K562 (cell line): ENCODE results near the gene FUT6. TPM values are rescaled to one million over a fixed set of nuclear protein-coding genes. Genes with fewer than 3 reads are reported as not detected.

Experiments used
- ATAC-seq: fragments of 200-7000 bp; cut with Tn5 transposase; 3 replicates; pipeline ENCODE4 v1.9.1; 2020; ENCODE audit warnings: moderate library complexity
- BruUV-seq: library from RNA; stranded (reverse); fragments of 400-500 nt; replicated peaks from 2 replicates; lab custom pipeline; 2021; lab: Mats Ljungman, UMichigan
- CTCF ChIA-PET: fragments of 300-600 bp; formaldehyde crosslinking; extraction: SDS; loops from one replicate; lab custom pipeline; 2021; ENCODE audit warnings: low intra/inter-chr PET ratio; lab: Yijun Ruan, JAX
- POLR2A ChIA-PET: fragments of 300-600, 350-650 bp; sonication (Branson Sonifier 250); formaldehyde crosslinking; extraction: SDS; loops from one replicate; lab custom pipeline; 2021; ENCODE audit warnings: antibody characterized with exemption, inconsistent platforms; lab: Yijun Ruan, JAX
- DNase-seq, 4 experiments: peaks; one replicate each; pipeline versions ENCODE4 v3.0.0 to v3.0.0-alpha.2; 2011 to 2018; ENCODE audit warnings: low spot score in 3 of 4, mixed read lengths in 3 of 4; ENCODE audit errors: extremely low read depth in 1 of 4
- FAIRE-seq: peaks from 2 replicates; lab custom pipeline; 2011; peaks lifted over from hg19 to GRCh38; lab: Jason Lieb, UNC
- H2AFZ ChIP-seq: 2 replicates; pipeline ENCODE4 v1.6.0; 2011; ENCODE audit warnings: low read depth, low read length, control low read depth, inconsistent platforms
- H3K27ac ChIP-seq: fragments of 200-600 bp; 3 replicates; pipeline ENCODE4 v1.8.0; 2011; ENCODE audit warnings: low read depth, mild to moderate bottlenecking, control low read depth, inconsistent platforms, low read length, moderate library complexity, mixed read lengths; ENCODE audit errors: extremely low read depth
- H3K27me3 ChIP-seq, 2 experiments: fragments of 300-600 bp in 1 of 2; 2 replicates in 1 of 2; 3 replicates in 1 of 2; pipeline versions ENCODE4 v1.6.0 to v1.8.0; 2011; ENCODE audit warnings: inconsistent platforms in 2 of 2, low read length in 2 of 2, mild to moderate bottlenecking in 1 of 2, mixed read lengths in 1 of 2, moderate library complexity in 1 of 2; ENCODE audit not compliant: control insufficient read depth in 2 of 2, insufficient read depth in 2 of 2
- H3K36me3 ChIP-seq: fragments of 300-600 bp; 3 replicates; pipeline ENCODE4 v1.8.0; 2011; ENCODE audit warnings: mild to moderate bottlenecking, low read length, inconsistent platforms; ENCODE audit not compliant: control insufficient read depth, insufficient read depth
- H3K4me1 ChIP-seq, 2 experiments: fragments of 200-600 bp in 1 of 2; replicated peaks in 1 of 2; 2 replicates in 1 of 2; 3 replicates in 1 of 2; pipeline versions ENCODE4 v1.5.1 to v1.8.0; 2011; ENCODE audit warnings: inconsistent platforms in 2 of 2, low read length in 2 of 2, mild to moderate bottlenecking in 1 of 2, mixed read lengths in 1 of 2, moderate library complexity in 1 of 2; ENCODE audit not compliant: control insufficient read depth in 2 of 2, insufficient read depth in 2 of 2
- H3K4me2 ChIP-seq: 2 replicates; pipeline ENCODE4 v1.6.1; 2011; ENCODE audit warnings: low read length, control low read depth, inconsistent platforms, mixed read lengths; ENCODE audit not compliant: insufficient read depth
- H3K4me3 ChIP-seq: fragments of 200-600 bp; sonication (generic), shearing (Covaris generic); 2 replicates; pipeline ENCODE4 v1.5.1; 2016; ENCODE audit warnings: control low read depth, inconsistent platforms
- H3K79me2 ChIP-seq: fragments of 200-600 bp; 3 replicates; pipeline ENCODE4 v1.8.0; 2011; ENCODE audit warnings: low read length, inconsistent platforms; ENCODE audit not compliant: control insufficient read depth, insufficient read depth
- H3K9ac ChIP-seq, 2 experiments: 2 replicates each; pipeline versions ENCODE4 v1.6.0 to v1.6.1; 2011; ENCODE audit warnings: low read depth in 2 of 2, low read length in 2 of 2, control low read depth in 1 of 2, inconsistent platforms in 1 of 2, mild to moderate bottlenecking in 1 of 2, mixed read lengths in 1 of 2; ENCODE audit not compliant: insufficient read depth in 1 of 2
- H3K9me1 ChIP-seq: one replicate; pipeline ENCODE4 v1.6.0; 2011; ENCODE audit warnings: inconsistent platforms, mild to moderate bottlenecking, low read length, moderate library complexity; ENCODE audit not compliant: control insufficient read depth, insufficient read depth
- H3K9me3 ChIP-seq: replicated peaks from 2 replicates; pipeline ENCODE4 v1.5.1; 2011; ENCODE audit warnings: low read depth, low read length, inconsistent platforms; ENCODE audit not compliant: control insufficient read depth, insufficient read depth
- H4K20me1 ChIP-seq: replicated peaks from 2 replicates; pipeline ENCODE4 v1.6.1; 2011; ENCODE audit warnings: low read length, inconsistent platforms, mixed read lengths; ENCODE audit not compliant: control insufficient read depth, insufficient read depth
- EHMT2 ChIP-seq: fragments of 450-650 bp; IDR thresholded peaks from 2 replicates; pipeline ENCODE4 v1.6.1; 2018; ENCODE audit warnings: antibody characterized with exemption
- EP300 ChIP-seq: IDR thresholded peaks from 2 replicates; pipeline ENCODE4 v1.6.1; 2012; ENCODE audit warnings: low read length, improper control_type of control experiment
- IRF1 ChIP-seq: sonication (generic); formaldehyde crosslinking; IDR thresholded peaks from 2 replicates; pipeline ENCODE4 v1.8.0; 2022; ENCODE audit warnings: missing genetic modification reagents, mild to moderate bottlenecking, borderline replicate concordance
- MYC ChIP-seq, 2 experiments: fragments of 250-450 bp in 1 of 2; sonication (Bioruptor Pico) in 1 of 2; IDR thresholded peaks; 2 replicates each; pipeline versions ENCODE4 v1.5.1 to v1.6.1; 2012 to 2021; ENCODE audit warnings: low read depth in 2 of 2, borderline replicate concordance in 1 of 2, improper control_type of control experiment in 1 of 2, low read length in 1 of 2, mild to moderate bottlenecking in 1 of 2, moderate library complexity in 1 of 2
- PRPF4 ChIP-seq: fragments of 200-400 bp; formaldehyde crosslinking; IDR thresholded peaks from one replicate; pipeline ENCODE4 v1.6.1; 2017; ENCODE audit warnings: low read length, low read depth, mild to moderate bottlenecking; ENCODE audit not compliant: insufficient read depth, poor library complexity, severe bottlenecking
- RAD51 ChIP-seq: fragments of 450-650 bp; IDR thresholded peaks from 2 replicates; pipeline ENCODE4 v1.7.1; 2016; ENCODE audit warnings: low read depth, mild to moderate bottlenecking, borderline replicate concordance
- RBM39 ChIP-seq: fragments of 200-400 bp; formaldehyde crosslinking; optimal IDR thresholded peaks from 2 replicates; pipeline ENCODE3; 2018; ENCODE audit warnings: low read depth, low read length
- SIX5 ChIP-seq, 2 experiments: IDR thresholded peaks; 2 replicates each; pipeline ENCODE4 v1.6.1; 2011; ENCODE audit warnings: low read length in 2 of 2, borderline replicate concordance in 1 of 2, low read depth in 1 of 2, mild to moderate bottlenecking in 1 of 2, moderate library complexity in 1 of 2; ENCODE audit not compliant: insufficient read depth in 1 of 2
- SPI1 ChIP-seq: IDR thresholded peaks from 2 replicates; pipeline ENCODE4 v1.6.1; 2011; ENCODE audit warnings: low read depth, low read length, control low read depth, borderline replicate concordance
- ZNF124 ChIP-seq: sonication (generic); formaldehyde crosslinking; IDR thresholded peaks from 2 replicates; pipeline ENCODE4 v1.8.1; 2022; ENCODE audit warnings: missing genetic modification reagents
- ZNF175 ChIP-seq: fragments of 200-800 bp; sonication (Bioruptor generic); IDR thresholded peaks from 2 replicates; pipeline ENCODE4 v1.6.1; 2016; ENCODE audit warnings: low read depth, mild to moderate bottlenecking, missing genetic modification characterization, missing compliant biosample characterization
- ZNF263 ChIP-seq: sonication (generic); formaldehyde crosslinking; IDR thresholded peaks from 2 replicates; pipeline ENCODE4 v1.8.0; 2022; ENCODE audit warnings: mild to moderate bottlenecking, missing genetic modification reagents, borderline replicate concordance
- ZNF277 ChIP-seq: fragments of 250-450 bp; sonication (Bioruptor Pico); IDR thresholded peaks from 2 replicates; pipeline ENCODE4 v1.8.0; 2022; ENCODE audit warnings: inconsistent platforms, mild to moderate bottlenecking, moderate library complexity, borderline replicate concordance
- ZNF518B ChIP-seq: fragments of 250-450 bp; sonication (Bioruptor Pico); IDR thresholded peaks from 2 replicates; pipeline ENCODE4 v1.5.0; 2021; ENCODE audit warnings: mild to moderate bottlenecking, moderate library complexity
- WGBS: fragments of 100-300 bp; shearing (Covaris generic); methylation state at CpG from one replicate; pipeline ENCODE4 v1.1.6; 2016; ENCODE audit warnings: low coverage, mixed read lengths; ENCODE audit not compliant: insufficient coverage; ENCODE audit errors: missing lambda C conversion rate; 5-methylcytosine and 5-hydroxymethylcytosine counted together
- in situ Hi-C: fragments of 300-500 bp; cut with MboI; formaldehyde crosslinking; loops from 4 replicates; pipeline ENCODE4 v1.15.0; 2018; ENCODE audit warnings: inconsistent platforms, mixed read lengths
- intact Hi-C: fragments of 100-400 bp; cut with micrococcal nuclease; formaldehyde crosslinking; loops from 2 replicates; pipeline ENCODE4 v1.14.2; 2022
- polyA plus RNA-seq, 8 experiments: library from polyadenylated mRNA; depleted of rRNA in 4 of 8; stranded (reverse) in 5 of 8; unstranded in 3 of 8; fragments of >200 nt; fragmentation: Nextera tagmentation in 2 of 8; fragmentation: Illumina TruSeq in 1 of 8; extraction: Ambion mirVana in 2 of 8; extraction: Trizol in 1 of 8; gene quantifications; 2 replicates each; pipeline versions ENCODE4 v1.2.1 to v1.2.3, GENCODE V29; 2011 to 2014; ENCODE audit warnings: inconsistent platforms in 1 of 8, missing spikeins in 1 of 8
- total RNA-seq, 7 experiments: library from RNA; depleted of rRNA in 6 of 7; stranded (reverse); fragments of >200 nt in 6 of 7; fragmentation: Illumina TruSeq in 2 of 7; extraction: Trizol in 2 of 7; gene quantifications; 2 replicates each; pipeline versions ENCODE4 v1.2.1 to v1.2.3, GENCODE V29; 2011 to 2021; ENCODE audit warnings: low replicate concordance in 1 of 7

The FUT6 gene
- total and polyA plus RNA-seq, 9 of the 15 experiments (the other 6 are each of a cell fraction or from before 2014, with no cell fraction given), result 0.04 TPM; not detected in 8

- in situ Hi-C loops (no loop called here), intact Hi-C loops (no loop called here)
- Histone ChIP-seq H3K79me2 (no peaks in the 10 kb centered on the region), H3K9ac (no peak within 1 kb of the TSS), H3K4me3 (no peak within 1 kb of the TSS), H3K9me1 (no peaks in the 10 kb centered on the region), H2AFZ (no peak within 1 kb of the TSS), H3K27me3 (peaks cover 23 to 42% of the 10 kb centered on the region in 2 experiments), H3K4me2 (no peak within 1 kb of the TSS), H3K27ac (no peak within 1 kb of the TSS), H3K9me3 (no peaks in the 10 kb centered on the region), H3K4me1 (no peaks in the 10 kb centered on the region; a peak in 1 of 5 replicates), H4K20me1 (0 out of 2 replicates have a peak, but pooled peaks cover 4% of the 10 kb centered on the region), H3K36me3 (no peaks in the 10 kb centered on the region)
- ATAC-seq (peak; percentile 33; the same call in 2 of the 3 replicates), DNase-seq (peak in 2 of 4 experiments; percentile 4 to 6), FAIRE-seq (no peak)
- no peak for TF ChIP-seq SIX5 (IDR thresholded peaks at IDR 0.05; ENCODE audit: borderline replicate concordance in 1 of 2, insufficient read depth in 1 of 2, low read depth in 1 of 2, low read length in 2 of 2)
- TF ChIP-seq ZNF277 (CRISPR knock-in tag), result no peak
- TF ChIP-seq ZNF175 (CRISPR knock-in tag), result no peak
- peak; percentile 36; the same call in 1 of the 2 replicates for TF ChIP-seq SPI1
- TF ChIP-seq MYC (IDR thresholded peaks at IDR 0.05; ENCODE audit: low read depth, low read length), result no peak
- no peak for TF ChIP-seq MYC (CRISPR knock-in tag; IDR thresholded peaks at IDR 0.05; ENCODE audit: borderline replicate concordance, low read depth)
- TF ChIP-seq ZNF124, result no peak
- TF ChIP-seq IRF1 (CRISPR knock-in tag), result no peak
- TF ChIP-seq RBM39, result no peak
- TF ChIP-seq ZNF263 (CRISPR knock-in tag), result 0 out of 2 replicates have a peak, but pooled peaks have one; percentile 39
- no peak for TF ChIP-seq EHMT2
- no peak for TF ChIP-seq ZNF518B
- no peak for TF ChIP-seq PRPF4
- no peak for TF ChIP-seq RAD51
- no peak for TF ChIP-seq EP300
- 15% methylated on average over 8 of the region's 10 CpGs for WGBS
- BruUV-seq, result no TSS peak
- POLR2A ChIA-PET, result interaction anchor here (0.6 to 1.8 kb wide), 2 partner anchors 23 to 311 kb away, joined by 4 to 7 read pairs; no protein-coding TSS in a partner anchor
- CTCF ChIA-PET, result no interaction called here
These were observed 11.8 kb upstream of the FUT6 start, which contains the start of gene FUT3 for GRCh38 chr19:5851302-5851701. Gene FUT3, minus strand, starts transcription at chr19:5851449.
